GM18951 (cell line): ENCODE measurements around the gene DNAH17.

Experiments
- POLR2A ChIP-seq: IDR thresholded peaks from 4 replicates; pipeline ENCODE4 v1.6.1; 2011; ENCODE audit warnings: mild to moderate bottlenecking; ENCODE audit not compliant: insufficient read length, insufficient read depth; ENCODE audit errors: extremely low read depth
- in situ Hi-C: fragments of 300-500 bp; cut with MboI; formaldehyde crosslinking; loops from one replicate; pipeline ENCODE4 v1.12.0; 2022; ENCODE audit warnings: low sequenced_read_pairs, mixed read lengths, inconsistent platforms; ENCODE audit not compliant: unreplicated experiment

The DNAH17 gene

DNA sequence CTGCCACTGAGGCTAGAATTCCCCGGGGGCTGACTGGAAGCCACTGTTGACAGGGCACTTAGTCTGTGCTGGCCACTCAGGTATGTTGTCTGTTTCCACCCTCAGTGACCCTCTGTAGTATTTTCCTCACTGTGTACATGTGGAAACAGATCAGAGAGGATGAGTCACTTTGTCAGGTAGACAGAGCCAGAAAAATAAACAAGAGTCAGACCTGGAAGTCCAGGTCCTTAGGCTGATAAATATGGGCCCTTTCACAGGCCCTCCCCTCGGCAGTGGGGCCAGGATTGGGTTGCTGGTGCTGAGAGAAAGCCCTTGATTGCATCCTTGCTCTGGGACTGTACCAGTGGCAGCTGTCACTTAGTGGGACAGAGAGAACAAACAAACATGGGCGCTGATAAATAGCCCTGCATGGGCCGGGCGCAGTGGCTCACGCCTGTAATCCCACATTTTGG, 177.5 kb downstream of the DNAH17 start:
- in situ Hi-C loops = no loop called here

DNA sequence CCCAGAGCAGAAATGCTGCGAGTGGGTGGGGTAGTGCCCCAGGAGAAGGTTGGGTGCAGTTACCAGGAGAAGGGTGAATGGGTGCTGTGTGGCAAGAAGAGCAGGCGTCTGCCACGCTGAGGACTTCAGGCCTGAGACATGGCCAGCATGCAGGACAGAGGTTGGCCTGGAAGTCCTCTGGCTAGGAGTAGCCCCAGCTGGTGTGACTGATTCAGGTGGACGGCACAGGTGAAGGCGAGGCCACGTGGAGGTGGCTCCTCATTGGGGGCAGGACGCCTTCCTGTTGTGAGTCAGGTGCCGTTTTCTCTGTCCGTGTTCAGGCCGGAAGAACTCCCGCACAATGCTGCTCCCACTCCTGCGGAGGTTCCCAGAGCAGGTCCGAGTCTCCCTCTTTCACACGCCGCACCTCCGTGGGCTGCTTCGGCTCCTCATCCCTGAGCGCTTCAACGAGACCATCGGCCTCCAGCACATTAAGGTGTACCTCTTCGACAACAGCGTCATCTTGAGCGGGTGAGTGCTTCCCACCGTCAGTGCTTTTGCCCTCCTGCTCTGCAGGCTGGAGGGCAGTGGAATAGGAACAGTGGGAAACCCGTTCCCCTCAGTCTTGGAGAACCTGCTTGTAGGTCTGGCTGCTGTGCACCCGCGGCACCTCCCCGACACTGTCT, 178.0 kb downstream of the DNAH17 start:
- no peak for TF ChIP-seq POLR2A
- in situ Hi-C loops = no loop called here

More for the DNA sequence above, 177.5 kb downstream of the DNAH17 start:
- TF ChIP-seq POLR2A = no peak

DNA sequence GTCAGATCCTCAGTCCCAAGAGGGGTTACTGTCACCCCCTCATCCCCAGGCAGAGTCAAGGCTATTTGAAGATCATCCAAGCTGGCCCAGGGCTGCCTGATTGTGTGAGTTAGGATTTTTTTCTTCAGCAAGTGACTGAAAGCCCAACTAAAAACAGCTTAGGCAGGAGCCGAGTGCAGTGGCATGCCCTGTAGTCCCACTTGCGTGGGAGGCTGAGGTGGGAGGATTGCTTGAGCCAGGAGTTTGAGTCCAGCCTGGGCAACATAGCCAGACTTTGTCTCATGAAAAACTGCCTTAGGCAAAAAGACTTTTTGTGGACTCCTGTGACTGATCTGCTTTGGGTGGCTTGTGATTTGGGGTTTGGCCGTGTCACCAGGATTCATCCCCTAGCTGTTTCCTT, 178.8 kb downstream of the DNAH17 start:
- no peak for TF ChIP-seq POLR2A
- in situ Hi-C loops = no loop called here

DNA sequence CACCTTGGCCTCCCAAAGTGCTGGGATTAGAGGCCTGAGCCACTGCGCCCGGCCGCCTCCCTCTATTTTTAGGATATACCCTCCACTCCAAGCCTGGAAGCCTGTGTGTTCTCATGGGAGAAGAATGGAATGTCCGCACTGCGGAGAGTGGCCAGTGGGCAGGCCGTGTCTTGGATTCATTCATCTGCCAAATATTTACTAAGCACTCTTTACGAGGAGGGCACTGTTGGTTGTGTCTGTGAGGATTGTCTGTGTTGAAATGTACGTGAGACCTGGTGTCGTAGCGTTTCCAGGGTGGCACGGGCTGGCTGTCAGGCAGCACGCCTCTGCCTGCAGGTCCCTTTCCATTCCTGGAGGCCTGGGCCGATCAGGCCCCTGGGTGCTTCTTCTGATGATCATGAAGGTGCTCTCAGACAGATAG, 179.5 kb downstream of the DNAH17 start:
- no peak for TF ChIP-seq POLR2A
- in situ Hi-C loops = no loop called here

DNA sequence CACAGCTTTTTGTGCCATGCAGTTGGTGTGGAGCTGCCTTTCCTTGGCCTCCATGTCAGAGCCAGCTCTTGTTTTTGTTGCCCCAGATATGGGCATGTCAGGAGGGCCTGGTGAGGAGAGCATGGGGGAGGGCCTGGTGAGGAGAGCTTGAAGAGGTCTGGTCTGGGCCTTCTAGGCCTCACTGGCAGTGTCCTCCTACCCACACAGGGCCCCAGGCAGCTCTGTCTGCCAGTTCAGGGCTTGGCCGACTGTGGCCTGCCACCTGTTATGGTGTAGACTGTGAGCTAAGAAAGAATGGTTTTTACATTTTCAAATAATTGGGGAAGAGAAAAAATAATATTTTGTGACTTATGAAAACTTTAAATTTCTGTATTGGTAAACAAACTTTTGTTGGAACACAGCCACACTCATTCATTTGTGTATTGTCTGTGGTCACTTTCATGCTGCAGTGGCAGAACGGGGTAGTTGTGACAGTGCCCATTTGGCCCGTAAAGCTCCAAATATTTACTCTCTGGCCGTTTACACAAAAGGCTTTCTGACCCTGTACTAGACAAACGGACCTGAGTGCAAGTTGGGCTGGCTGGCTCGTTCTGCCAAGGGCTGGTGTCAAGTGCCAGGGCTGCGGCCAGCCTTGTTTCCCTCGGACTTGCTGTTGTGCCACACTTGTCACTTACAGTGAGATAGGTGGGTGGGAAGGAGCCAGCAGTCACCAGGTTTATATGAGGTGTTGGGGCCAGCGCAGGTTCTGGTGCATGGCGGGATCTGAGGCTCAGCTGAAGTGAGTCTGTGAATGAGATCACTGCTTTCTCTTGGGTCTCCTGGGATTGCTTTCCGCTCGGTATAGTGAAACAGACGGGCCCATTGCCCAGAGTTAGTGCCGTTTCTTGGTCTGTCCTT, 180.5 kb downstream of the DNAH17 start:
- no peak for TF ChIP-seq POLR2A
- in situ Hi-C loops = no loop called here

DNA sequence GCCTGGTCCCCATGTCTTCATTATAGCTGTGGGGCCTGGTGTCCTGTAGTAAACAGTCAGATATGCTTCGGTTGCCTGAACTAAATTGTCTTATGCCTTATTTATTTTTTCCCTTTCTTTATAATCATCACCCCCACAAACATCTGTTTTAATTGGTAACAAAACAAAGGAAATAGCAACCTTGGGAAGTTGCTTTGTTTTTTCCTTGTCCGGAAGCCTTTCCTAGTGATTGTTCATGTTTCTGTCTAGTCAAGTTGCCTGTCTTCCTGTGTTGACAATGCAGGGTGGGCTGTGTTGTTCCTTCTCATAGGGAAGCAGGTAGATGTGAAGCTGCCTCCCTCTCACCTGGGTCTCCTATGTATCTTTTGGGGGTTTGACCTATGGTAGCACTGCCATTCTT, 182.0 kb downstream of the DNAH17 start:
- TF ChIP-seq POLR2A = no peak
- in situ Hi-C loops = no loop called here

DNA sequence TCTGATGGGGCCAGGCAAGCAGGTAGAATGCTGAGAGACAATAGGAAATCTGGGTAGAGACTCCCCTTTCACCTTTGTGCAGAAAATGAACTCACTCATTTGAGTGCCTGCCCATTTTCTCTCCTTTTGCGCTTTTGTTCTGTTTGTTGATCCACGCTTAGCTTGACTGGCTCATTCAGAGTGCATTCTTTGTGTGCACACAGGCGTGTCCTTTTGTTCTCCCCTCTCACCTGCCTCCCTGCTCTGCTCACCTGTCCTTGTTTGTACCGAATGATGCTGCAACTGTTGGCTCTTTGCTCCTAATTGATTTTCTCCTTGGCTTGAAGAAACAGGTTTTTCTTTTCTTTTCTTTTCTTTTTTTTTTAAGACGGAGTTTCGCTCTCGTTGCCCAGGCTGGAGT, 183.0 kb downstream of the DNAH17 start:
- in situ Hi-C loops = no loop called here
- TF ChIP-seq POLR2A = no peak

DNA sequence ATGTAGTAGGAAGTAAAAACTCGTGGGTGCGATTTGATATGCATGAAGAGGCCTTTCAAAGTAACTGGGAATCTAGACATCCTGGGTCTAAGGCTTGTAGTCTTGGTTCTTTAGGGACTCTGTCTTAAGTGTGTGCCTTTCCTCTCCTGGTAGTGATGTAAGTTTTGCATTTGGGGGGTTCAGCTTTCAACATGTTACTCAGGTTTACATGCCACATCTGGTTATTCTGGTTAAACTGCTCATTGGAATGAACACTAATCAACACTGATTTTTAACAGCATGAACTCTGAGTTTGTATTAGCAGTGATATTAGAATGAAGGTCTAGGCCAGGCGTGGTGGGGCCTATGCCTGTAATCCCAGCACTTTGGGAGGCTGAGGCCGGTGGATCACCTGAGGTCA, 183.6 kb downstream of the DNAH17 start:
- in situ Hi-C loops = no loop called here
- no peak for TF ChIP-seq POLR2A

DNA sequence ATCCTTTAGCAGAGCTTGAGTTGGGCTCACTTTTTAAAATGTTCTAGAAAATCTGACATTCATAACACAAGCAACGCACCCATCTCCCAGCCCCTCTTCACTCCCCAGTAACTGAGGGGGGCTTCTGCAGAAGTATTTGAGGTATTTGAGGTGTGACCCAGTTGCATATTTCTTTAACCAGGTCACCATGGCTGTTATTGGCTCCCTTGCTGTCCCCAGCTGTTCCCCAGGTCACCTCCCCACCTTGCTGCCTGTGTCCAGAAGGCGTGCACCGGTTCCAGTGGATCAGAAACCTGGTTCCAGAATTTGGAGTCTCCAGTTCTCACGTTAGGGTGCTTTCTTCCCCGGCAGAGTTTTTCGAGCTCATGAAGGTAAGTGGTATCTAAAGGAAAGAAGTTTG, 184.9 kb downstream of the DNAH17 start:
- no peak for TF ChIP-seq POLR2A
- in situ Hi-C loops = no loop called here

DNA sequence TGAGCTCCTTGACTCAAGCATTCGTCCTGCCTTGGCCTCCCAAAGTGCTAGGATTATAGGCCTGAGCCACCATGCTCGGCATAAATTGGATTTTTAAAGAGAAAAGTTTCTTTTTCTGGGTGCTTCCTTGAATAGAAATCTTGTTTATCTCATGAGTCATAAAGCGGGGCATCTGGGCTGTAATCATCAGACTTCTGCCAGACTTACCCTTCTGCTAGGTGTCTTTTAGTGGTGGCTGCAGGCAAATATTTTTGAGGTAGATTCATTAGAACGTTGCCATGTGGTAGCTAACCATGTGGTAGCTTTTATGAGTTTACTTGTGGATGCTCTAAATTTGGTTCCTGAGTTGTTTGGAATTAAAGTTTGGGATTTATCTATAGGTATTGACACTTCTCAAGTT, 185.4 kb downstream of the DNAH17 start:
- TF ChIP-seq POLR2A = no peak
- in situ Hi-C loops = no loop called here

DNA sequence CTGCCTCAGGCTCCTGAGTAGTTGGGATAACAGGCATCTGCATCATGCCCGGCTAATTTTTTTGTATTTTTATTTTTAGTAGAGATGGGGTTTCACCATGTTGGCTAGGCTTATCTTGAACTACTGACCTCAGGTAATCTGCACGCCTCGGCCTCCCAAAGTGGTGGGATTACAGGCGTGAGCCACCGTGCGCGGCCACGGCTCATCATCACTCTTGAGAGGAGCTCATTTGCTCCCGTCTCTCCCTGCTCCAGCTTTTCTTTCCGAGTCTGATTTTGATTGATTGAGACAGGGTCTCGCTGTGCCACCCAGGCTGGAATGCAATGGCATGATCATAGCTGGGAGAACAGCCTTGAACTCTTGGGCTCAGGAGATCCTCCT, 186.2 kb downstream of the DNAH17 start:
- no peak for TF ChIP-seq POLR2A
- in situ Hi-C loops = no loop called here

DNA sequence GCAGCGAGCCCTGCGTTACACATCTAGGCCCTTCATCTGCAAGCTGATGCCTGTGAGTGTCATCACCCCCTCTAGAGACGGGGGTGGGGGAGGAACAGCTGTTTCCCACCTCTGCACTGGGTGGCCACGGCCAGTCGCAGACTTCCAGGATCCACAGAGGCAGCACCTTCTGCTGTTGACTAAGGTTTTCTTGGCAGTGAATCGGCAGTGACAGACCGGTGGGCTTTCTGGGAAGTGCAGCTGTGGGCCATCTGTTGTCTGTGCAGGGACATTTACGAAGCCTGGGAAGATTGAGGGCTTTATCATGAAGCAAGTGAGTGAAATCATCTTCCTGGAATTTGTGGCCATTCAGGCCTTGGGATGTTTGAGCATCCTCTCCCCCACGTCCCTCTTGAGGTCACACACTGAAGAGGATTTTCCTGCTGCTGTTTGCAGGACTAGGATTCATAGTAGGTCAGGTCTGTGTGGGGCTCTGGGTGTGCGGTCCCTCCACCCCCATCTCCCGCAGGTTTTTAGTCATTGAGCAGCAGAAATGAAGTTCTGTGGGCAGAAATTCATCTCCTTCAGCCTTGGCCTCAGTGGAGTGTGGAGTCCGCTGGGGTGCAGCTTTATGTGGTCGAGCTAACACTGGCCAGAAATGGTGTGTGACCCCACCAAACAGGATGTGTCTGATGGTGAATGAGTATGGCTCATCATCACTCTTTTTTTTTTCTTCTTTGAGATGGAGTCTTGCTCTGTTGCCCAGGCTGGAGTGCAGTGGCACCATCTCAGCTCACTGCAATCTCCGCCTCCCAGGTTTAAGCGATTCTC, 186.8 kb downstream of the DNAH17 start:
- in situ Hi-C loops = no loop called here
- TF ChIP-seq POLR2A = no peak
